Glomerular visceral epithelial cell (primary cell): ENCODE measurements around the gene CCDC146.
"Not testable (repeated sequence)": the region's sequence is repeated elsewhere in the genome, so short reads cannot be mapped to it uniquely, and the experiment has no call there.

ENCODE experiments used
- DNase-seq: peaks from one replicate; pipeline ENCODE4 v3.0.0-alpha.2; 2016; ENCODE audit errors: extremely low spot score

CCDC146 gene

DNA sequence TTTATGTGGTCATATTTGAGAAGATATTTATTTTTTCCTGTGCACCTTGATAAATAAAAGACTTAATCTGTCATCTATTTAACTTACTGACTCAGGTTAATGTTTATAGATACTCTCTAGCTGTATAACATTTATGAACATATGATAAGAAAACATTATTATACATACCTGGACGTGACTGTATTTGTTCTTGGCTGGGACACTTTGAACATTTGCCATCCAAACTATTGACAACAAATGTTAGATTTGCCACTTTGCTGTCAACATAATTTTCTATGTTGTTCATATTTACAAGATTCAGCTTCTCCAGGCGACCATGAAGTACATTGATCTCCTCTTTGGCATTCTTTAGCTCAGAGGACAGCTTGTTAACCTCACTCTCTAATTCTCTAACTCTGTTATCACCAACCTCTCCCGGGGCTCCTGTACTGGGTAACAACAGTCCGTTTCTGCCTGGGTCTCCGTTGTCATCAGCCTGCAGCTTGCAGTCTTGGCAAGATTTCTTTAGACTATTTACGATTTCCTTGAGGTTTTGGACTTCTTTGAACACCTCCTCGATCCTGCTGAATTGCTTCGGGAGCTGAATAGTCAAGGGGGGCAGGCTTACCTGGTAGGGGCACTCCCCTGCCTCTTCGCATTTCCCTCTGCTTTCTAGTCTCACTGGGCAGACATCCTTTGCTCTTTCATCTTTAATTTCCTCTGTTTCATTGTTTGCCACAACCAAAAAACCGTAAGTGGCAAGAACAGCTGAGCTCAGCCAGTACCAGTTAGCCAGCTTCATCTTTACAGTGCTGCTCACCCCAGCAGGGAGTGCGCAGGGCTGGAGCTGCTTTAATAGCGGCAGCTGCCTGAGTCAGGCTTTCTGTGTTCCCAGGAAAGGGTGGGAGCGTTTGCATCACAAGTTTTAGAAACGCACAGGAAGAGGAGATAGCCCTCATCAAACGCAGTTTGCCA, 76.9 kb downstream of the CCDC146 start, which contains the start of gene FGL2:
Gene FGL2, minus strand, starts transcription at position 807 of the 954 bp plus-strand sequence. Its CDS starts 26 bp downstream, at position 781.
- no peak for DNase-seq

DNA sequence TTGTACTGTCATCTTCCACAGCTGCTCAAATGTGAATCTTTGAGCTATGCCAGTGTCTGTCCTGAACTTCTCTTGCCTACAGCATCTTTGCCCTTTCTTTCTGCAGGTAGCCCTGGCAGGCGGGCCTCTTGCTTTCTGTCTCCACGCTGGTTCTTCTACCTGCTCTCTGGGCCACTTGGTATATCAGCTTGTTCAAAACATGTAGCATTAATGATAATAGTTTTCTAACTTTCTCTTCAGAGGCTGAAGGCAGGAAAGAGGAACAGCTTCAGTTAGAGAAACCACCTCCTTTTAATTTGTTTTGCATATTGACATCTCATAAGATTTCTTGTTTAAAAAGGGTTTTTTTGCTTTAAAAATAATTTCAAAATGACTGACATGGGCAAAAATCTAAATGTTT, 78.1 kb downstream of the CCDC146 start:
- DNase-seq, result no peak

GRCh38 chr7:77202481-77202976, 80.1 kb downstream of the CCDC146 start:
- DNase-seq, result no peak

- DNase-seq, result no peak
Observed at GRCh38 chr7:77205706-77206105, 83.3 kb downstream of the CCDC146 start.

GRCh38 chr7:77208416-77208815, 86.0 kb downstream of the CCDC146 start:
- no peak for DNase-seq

- no peak for DNase-seq
Observed at GRCh38 chr7:77209479-77210139, 87.2 kb downstream of the CCDC146 start.

- no peak for DNase-seq
Observed at GRCh38 chr7:77216181-77216845, 93.9 kb downstream of the CCDC146 start.

GRCh38 chr7:77217474-77218185, 95.2 kb downstream of the CCDC146 start:
- no peak for DNase-seq

DNA sequence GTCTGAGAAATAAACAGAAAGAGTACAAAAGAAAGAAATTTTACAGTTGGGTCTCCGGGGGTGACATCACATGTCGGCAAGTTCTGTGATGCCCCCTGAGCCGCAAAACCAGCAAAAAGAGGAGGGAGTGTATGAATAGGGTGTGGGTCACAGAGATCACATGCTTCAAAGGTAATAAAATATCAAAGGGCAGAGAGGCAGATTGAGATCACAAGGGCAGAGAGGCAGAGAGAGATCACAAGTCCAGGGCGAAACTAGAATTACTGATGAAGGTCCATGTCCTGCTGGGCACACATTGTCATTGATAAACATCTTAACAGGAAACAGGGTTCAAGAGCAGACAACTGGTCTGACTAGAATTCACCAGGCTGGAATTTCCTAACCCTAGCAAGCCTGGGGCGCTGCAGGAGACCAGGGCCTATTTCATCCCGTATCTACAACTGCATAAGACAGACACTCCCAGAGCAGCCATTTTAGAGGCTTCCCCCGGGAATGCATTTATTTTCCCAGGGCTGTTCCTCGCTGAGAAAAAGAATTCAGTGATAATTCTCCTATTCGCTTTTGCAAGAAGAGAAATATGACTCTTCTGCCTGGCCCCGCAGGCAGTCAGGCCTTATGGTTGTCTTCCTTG, 97.4 kb downstream of the CCDC146 start:
- not testable (repeated sequence) for DNase-seq

GRCh38 chr7:77222065-77222464, 99.7 kb downstream of the CCDC146 start:
- no peak for DNase-seq

GRCh38 chr7:77222819-77223218, 100.4 kb downstream of the CCDC146 start:
- no peak for DNase-seq

DNA sequence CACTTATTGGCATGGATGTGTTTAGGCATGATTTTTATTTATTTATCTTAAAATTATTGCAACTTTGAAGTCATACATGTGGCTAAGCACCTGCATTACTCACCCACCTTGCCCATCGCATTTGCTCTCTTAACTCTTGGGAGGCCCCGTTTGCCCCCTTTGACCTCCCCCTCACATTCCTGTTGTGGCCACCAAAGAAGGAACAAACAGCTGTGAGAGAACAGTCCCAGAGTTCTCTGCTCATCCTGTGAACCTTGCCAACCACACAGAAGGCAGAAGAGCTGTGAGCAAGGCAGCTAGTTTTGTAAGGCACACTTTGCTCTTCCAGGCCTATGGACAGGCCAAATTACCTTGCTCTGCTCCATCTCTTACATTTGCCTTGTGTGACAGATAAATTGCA, 100.8 kb downstream of the CCDC146 start:
- DNase-seq, result no peak

- no peak for DNase-seq
Observed at GRCh38 chr7:77226357-77226839, 104.0 kb downstream of the CCDC146 start.

- not testable (repeated sequence) for DNase-seq
Observed at GRCh38 chr7:77228795-77229194, 106.4 kb downstream of the CCDC146 start.

DNA sequence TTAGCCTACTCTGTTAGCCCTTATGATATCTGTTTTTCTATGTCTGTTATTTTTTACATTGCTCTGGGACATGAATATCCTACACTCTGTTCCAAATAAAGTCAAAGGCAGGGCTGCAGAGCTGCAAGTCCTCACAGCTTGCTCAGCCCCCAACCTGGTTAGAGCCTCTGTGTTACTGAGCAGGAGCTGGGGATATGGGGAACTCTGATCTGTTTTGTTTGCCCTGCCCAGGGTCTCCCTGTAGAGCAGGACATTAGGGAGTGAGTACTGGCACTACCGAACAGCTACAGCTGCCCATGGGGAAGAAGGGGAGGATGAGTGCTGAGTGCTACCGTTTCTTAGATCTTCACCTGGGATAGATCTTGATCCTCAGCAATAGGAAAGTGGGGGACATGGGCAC, 110.1 kb downstream of the CCDC146 start:
- DNase-seq, result no peak

DNA sequence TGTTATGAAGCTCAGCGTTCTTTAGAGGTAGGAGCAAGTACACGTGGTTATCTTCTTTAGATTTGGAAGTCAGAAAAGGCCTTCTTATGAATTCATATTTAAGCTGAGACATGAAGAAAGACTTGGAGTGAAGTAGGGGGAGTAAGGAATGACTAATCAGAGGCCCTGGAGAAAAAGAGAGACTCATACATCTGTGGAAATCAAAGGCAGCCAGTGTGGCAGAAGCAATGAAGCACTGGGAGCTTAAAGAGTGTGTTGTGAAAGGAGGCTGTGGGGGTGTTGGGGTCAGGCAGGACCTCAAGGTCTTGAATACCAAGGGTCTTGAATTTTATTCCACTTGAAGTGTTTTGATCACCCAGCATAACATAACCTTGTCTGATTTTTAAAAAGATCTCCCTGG, 112.9 kb downstream of the CCDC146 start:
- no peak for DNase-seq

- no peak for DNase-seq
Observed at GRCh38 chr7:77238703-77239136, 116.3 kb downstream of the CCDC146 start.

DNA sequence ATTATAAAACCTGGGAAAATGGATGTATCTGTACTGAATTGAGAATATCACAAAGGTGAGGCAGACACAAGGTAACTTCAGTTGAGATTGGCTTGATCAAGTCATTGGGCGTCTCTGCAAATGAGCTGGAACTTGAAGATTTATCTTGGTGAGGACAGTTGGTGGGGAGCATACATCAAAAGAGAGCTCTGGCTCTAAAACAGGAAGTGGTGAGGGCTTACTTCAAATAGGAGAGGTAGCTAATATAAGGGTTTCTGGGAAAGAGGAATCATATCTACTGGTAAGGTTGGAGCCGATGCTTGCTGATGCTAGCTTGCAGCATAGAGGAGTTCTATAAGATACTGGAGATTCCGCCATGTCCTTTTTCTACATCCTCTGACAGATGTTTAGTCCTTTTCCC, 117.1 kb downstream of the CCDC146 start:
- DNase-seq, result no peak

DNA sequence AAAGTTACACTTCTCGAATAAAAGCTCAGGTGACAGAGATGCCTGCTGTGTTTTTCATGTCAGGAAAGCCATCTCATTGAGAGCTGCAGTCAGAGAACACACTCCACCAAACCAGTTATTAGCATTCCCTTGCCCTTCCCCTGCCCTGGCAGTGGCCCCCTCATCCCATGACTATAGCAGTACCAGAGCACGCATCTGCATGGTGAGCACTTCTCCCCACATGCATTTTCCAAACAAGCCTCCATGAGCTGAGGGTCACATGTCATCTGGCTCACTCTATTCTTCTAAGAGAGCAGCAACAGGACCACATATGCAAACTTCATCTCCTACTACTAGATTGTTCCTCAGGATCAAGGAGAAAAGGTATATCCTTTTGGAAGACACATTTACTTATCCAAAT, 119.7 kb downstream of the CCDC146 start:
- no peak for DNase-seq

- DNase-seq, result no peak
Observed at GRCh38 chr7:77242554-77242953, 120.1 kb downstream of the CCDC146 start.
